HG02973 (cell line): ENCODE results near the gene KMO.

Experiments used
- ATAC-seq: cut with Tn5 transposase; IDR thresholded peaks from one replicate; pipeline ENCODE4 v1.9.1; 2021; ENCODE audit warnings: moderate library complexity; ENCODE audit not compliant: unreplicated experiment

Gene KMO

GRCh38 chr1:241645199-241645598 lies 113.0 kb downstream of the KMO start:
- ATAC-seq, result no peak
